Activated CD4-positive, alpha-beta T cell treated with anti-CD3 and anti-CD28 coated beads for 36 hours (primary cell): ENCODE data around the gene OR52H1. TPM values are rescaled to one million over a fixed set of nuclear protein-coding genes. Genes with fewer than 3 reads are reported as not detected.
A peak's percentile ranks its signal among the peaks of the same experiment; 100 is the strongest.

ENCODE experiments used
- ATAC-seq: fragments of 200-7000 bp; cut with Tn5 transposase; one replicate; pipeline ENCODE4 v1.10.0; 2021; ENCODE audit warnings: mild to moderate bottlenecking, moderate library complexity
- CTCF ChIA-PET: fragments of 350-600 bp; sonication (Branson Sonifier 250); formaldehyde crosslinking; loops from one replicate; lab custom pipeline; 2021; ENCODE audit warnings: antibody characterized with exemption; lab: Charles Lee
- POLR2A ChIA-PET: fragments of 350-600 bp; sonication (Branson Sonifier 250); formaldehyde crosslinking; loops from one replicate; lab custom pipeline; 2021; ENCODE audit warnings: antibody characterized with exemption, inconsistent platforms; lab: Charles Lee
- DNase-seq: peaks from one replicate; pipeline ENCODE4 v3.0.0-alpha.2; 2020
- H3K27ac Mint-ChIP-seq: one replicate; pipeline ENCODE4 v1.8.0; 2021; ENCODE audit warnings: mixed read lengths
- H3K27me3 Mint-ChIP-seq: one replicate; pipeline ENCODE4 v1.8.0; 2021; ENCODE audit warnings: mixed read lengths
- H3K36me3 Mint-ChIP-seq: one replicate; pipeline ENCODE4 v1.8.0; 2021; ENCODE audit warnings: low read depth, mixed read lengths
- H3K4me1 Mint-ChIP-seq: one replicate; pipeline ENCODE4 v1.8.0; 2021; ENCODE audit warnings: mixed read lengths
- H3K4me3 Mint-ChIP-seq: one replicate; pipeline ENCODE4 v1.8.0; 2021; ENCODE audit warnings: mild to moderate bottlenecking, moderate library complexity, mixed read lengths
- H3K9me3 Mint-ChIP-seq: one replicate; pipeline ENCODE4 v1.8.0; 2021; ENCODE audit warnings: low read depth, mixed read lengths
- intact Hi-C, 2 experiments: fragments of 100-400 bp; cut with DNase I in 1 of 2; cut with micrococcal nuclease in 1 of 2; formaldehyde crosslinking; loops; one replicate each; pipeline versions ENCODE4 v1.14.2 to v1.15.1; 2022 to 2024; cut with DNase I, micrococcal nuclease
- total RNA-seq, 2 experiments: library from RNA; stranded (reverse); gene quantifications; one replicate each; pipeline ENCODE4 v1.2.3, GENCODE V29; 2021

The OR52H1 gene
- total RNA-seq, 2 experiments from 2014 or later = not detected

DNA sequence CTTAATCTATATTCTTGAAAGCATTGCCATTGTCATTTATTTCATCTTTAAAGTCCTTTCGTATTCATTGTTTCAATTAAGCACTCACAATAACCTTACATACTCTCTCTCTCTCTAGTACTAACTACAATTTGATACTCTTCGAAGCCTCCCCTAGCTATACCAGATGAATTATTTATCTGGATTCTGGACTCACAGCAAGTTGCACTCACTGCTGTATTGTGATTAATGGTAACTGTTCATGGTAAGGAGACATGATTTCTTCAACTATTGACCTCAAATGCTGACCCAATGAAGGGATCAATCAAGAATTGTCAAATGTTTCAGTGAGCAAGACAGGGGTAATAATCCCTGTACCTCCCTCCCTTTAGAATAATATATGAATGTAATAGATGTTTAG, 26.3 kb upstream of the OR52H1 start:
- intact Hi-C loops = no loop called here
- POLR2A ChIA-PET = no interaction called here
- H3K9me3 Mint-ChIP-seq = no peaks in the 10 kb centered on the region
- no peak overlapping the region for H3K4me3 Mint-ChIP-seq
- no peak for DNase-seq
- ATAC-seq = no peak
- CTCF ChIA-PET = no interaction called here
- H3K4me1 Mint-ChIP-seq = no peaks in the 10 kb centered on the region
- H3K36me3 Mint-ChIP-seq = no peaks in the 10 kb centered on the region
- H3K27me3 Mint-ChIP-seq = no peaks in the 10 kb centered on the region
- no peak overlapping the region for H3K27ac Mint-ChIP-seq

DNA sequence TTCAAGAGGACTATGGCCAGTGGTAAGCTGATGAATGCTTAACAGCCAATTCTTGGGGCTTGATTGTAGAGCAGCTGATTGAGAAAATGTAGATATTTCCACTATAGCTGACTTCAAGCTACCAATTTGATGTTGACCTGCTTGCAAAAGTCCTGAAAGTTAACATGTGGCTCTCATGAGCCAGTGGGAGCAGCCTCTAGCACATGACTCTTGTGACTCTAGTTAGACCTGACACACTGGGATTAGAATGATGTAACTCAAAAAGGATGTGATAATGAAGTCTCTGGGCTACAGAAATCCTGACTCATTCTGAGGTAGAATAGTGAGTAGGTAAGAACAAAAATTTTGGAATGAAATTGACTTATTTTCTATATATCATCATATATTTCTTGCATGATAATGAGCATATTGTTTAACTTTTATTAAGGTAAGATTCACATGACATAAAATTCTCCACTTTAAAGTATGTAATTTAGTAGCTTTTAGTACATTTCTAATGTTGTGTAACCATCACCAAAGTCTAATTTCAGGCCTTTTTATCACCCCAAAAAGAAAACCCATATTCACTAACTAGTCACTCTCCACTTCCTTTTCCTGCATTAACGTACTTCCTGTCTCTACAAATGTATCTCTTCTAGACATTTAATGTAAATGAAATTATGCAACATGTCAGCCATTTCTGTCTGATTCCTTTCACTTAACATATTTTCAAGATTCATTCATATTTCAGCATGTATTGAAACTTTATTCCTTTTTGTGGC, 16.1 kb upstream of the OR52H1 start:
- no peaks in the 10 kb centered on the region for H3K36me3 Mint-ChIP-seq
- intact Hi-C loops = no loop called here
- H3K4me1 Mint-ChIP-seq = peaks cover 6% of the 10 kb centered on the region
- ATAC-seq = peak; percentile 42
- no peak overlapping the region for H3K4me3 Mint-ChIP-seq
- ChIA-PET POLR2A (no interaction called here), CTCF (interaction anchor here (1.0 kb wide), 1 partner anchor 327 kb away, joined by 4 read pairs; no protein-coding TSS in a partner anchor)
- H3K9me3 Mint-ChIP-seq = peaks cover 2% of the 10 kb centered on the region
- DNase-seq = no peak
- H3K27me3 Mint-ChIP-seq = peaks cover 2% of the 10 kb centered on the region
- no peak overlapping the region for H3K27ac Mint-ChIP-seq

DNA sequence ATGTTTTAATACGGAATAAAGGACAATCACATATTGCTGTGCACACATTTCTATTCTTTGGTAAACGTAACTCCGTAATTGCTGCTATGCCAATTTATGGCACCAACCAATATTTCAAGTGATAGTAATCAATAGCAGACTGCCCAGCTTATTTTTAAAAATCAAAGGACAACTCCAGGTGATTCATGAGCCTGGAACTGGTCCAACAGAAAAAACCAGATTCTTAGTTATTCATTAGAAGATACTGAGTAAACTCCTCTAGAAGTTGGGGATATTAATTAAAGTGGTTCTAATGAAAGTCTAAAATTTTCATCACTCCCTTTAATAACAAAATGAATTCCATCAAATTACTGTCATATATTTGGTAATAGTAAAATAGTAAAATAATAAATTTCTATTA, 9.4 kb upstream of the OR52H1 start:
- intact Hi-C loops = loop anchor here in 1 of 2 experiments (10.0 kb wide), 1 partner anchor 433 kb away; no protein-coding TSS in a partner anchor
- Mint-ChIP-seq H3K9me3 (no peaks in the 10 kb centered on the region), H3K27ac (no peak overlapping the region), H3K36me3 (no peaks in the 10 kb centered on the region), H3K27me3 (peaks cover 6% of the 10 kb centered on the region), H3K4me1 (no peaks in the 10 kb centered on the region), H3K4me3 (no peak overlapping the region)
- DNase-seq (no peak), ATAC-seq (no peak)
- ChIA-PET CTCF (no interaction called here), POLR2A (no interaction called here)

DNA sequence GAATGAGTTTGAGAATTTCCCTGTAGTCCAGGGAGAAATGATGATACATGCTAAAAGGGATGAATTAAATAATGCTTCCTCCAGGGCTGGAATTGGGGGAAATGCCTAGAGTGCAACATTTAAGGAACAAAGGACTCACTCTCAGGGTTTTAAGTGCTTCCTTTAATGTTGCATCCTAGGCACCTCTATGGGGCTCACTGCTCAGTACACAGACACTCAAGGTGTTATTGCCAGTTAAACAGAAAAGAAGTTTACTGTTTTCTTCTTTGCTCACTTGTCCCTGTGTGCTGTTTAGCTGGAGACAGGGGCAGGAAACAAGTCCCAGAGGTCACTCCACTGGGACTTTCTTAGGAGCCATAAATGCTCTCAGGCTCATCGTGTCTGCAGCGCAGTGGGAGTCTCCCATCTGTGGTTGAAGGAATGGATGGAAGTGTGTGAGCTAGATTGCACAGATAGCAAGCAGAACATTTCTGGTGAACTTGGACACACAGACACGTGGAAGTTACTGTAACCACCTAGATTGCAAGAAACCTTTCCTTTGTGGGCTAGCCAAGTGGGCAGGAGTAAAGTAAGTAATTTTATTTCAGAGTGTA, 8.4 kb upstream of the OR52H1 start:
- no peak for ATAC-seq
- peaks cover 6% of the 10 kb centered on the region for H3K27me3 Mint-ChIP-seq
- no peaks in the 10 kb centered on the region for H3K36me3 Mint-ChIP-seq
- ChIA-PET CTCF (interaction anchor here (0.6 kb wide), 1 partner anchor 53 kb away, joined by 3 read pairs; no protein-coding TSS in a partner anchor), POLR2A (no interaction called here)
- no peak overlapping the region for H3K4me3 Mint-ChIP-seq
- intact Hi-C loops = loop anchor here in 1 of 2 experiments (10.0 kb wide), 1 partner anchor 432 kb away; no protein-coding TSS in a partner anchor
- no peaks in the 10 kb centered on the region for H3K9me3 Mint-ChIP-seq
- H3K27ac Mint-ChIP-seq = no peak overlapping the region
- H3K4me1 Mint-ChIP-seq = no peaks in the 10 kb centered on the region
- DNase-seq = no peak

DNA sequence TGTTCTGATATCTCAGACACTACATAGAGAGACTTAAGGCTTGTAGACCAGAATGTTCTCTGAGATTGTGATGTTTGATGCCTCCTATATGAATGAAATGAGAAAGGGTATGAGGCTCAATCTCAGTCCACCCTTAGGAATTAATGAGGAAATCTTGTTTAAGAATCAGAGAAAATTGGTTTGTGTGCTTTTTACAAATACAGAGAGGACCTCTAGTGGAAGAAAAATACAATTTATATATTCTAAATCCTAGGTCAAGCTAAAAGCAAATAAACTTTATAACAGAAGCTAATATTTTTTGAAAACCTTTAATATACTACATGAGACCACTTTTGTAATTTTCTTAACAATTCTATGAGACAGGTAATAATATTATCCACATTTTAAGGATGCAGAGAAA, 5.0 kb upstream of the OR52H1 start:
- H3K27me3 Mint-ChIP-seq = peaks cover 6% of the 10 kb centered on the region
- ATAC-seq = no peak
- no peaks in the 10 kb centered on the region for H3K36me3 Mint-ChIP-seq
- H3K27ac Mint-ChIP-seq = no peak overlapping the region
- no peak overlapping the region for H3K4me3 Mint-ChIP-seq
- CTCF ChIA-PET = no interaction called here
- no peak for DNase-seq
- intact Hi-C loops = loop anchor here in 1 of 2 experiments (1.0 to 10.0 kb wide), 2 partner anchors 77 to 429 kb away; no protein-coding TSS in a partner anchor
- POLR2A ChIA-PET = no interaction called here
- H3K9me3 Mint-ChIP-seq = no peaks in the 10 kb centered on the region
- no peaks in the 10 kb centered on the region for H3K4me1 Mint-ChIP-seq

DNA sequence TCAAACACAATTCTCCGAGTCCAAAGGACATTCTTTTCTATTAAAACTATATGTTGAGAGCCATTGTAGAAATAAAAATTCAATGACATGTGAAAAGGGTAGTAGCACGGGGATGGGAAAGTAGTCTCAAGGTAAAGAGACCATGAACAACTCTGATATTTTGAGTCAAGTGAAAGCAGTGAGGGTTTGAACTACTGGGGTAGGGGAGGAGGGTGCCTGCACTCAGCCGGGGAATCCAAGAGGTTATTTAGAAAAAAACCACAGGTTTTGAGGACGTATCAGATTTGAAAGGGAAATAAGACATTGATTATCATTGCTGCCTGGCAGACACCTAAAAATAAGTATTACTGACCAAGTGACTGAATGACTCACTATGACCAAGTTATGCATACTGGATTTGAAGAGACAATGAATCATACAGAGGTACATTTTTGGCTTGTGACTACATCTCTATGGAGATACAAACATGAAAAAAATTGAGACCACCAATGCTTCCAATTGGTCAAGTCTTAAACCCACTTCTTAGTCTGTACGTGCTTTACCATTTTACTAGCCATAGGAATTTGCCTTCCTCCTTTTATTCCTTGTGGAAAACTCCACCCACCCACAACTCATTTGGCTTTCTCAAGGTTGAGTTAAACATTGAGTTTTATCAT, 2.2 kb upstream of the OR52H1 start:
- intact Hi-C loops = loop anchor here in 1 of 2 experiments (10.0 kb wide), 1 partner anchor 426 kb away; no protein-coding TSS in a partner anchor
- H3K36me3 Mint-ChIP-seq = no peaks in the 10 kb centered on the region
- ChIA-PET CTCF (interaction anchor here (1.4 kb wide), 1 partner anchor 74 kb away, joined by 3 read pairs; no protein-coding TSS in a partner anchor), POLR2A (no interaction called here)
- no peak for DNase-seq
- H3K4me3 Mint-ChIP-seq = no peak overlapping the region
- peaks cover 3% of the 10 kb centered on the region for H3K27me3 Mint-ChIP-seq
- no peaks in the 10 kb centered on the region for H3K9me3 Mint-ChIP-seq
- no peak overlapping the region for H3K27ac Mint-ChIP-seq
- no peaks in the 10 kb centered on the region for H3K4me1 Mint-ChIP-seq
- no peak for ATAC-seq

DNA sequence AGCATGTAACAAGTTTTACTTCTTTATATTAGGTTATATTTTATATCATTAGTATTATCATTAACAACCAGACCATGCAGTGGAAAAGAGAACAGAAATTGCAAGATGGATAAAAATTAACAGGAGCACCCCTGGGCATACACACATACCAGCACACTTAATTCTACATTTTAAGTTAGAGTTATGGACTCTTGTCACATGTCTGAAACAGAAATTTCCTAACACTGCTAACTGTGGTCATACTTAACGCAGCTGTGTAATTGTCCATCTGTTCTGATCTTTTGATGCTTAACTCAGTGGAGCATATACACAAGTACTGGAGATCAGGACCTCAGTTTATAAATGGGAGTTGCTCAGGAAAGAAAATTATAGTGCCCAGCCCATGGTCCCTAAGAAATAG, 358 bp downstream of the OR52H1 start:
- Mint-ChIP-seq H3K36me3 (no peaks in the 10 kb centered on the region), H3K9me3 (no peaks in the 10 kb centered on the region), H3K27me3 (no peaks in the 10 kb centered on the region), H3K4me1 (no peaks in the 10 kb centered on the region), H3K4me3 (no peak overlapping the region), H3K27ac (no peak overlapping the region)
- DNase-seq = no peak
- CTCF ChIA-PET = no interaction called here
- intact Hi-C loops = no loop called here
- no peak for ATAC-seq
- POLR2A ChIA-PET = no interaction called here

DNA sequence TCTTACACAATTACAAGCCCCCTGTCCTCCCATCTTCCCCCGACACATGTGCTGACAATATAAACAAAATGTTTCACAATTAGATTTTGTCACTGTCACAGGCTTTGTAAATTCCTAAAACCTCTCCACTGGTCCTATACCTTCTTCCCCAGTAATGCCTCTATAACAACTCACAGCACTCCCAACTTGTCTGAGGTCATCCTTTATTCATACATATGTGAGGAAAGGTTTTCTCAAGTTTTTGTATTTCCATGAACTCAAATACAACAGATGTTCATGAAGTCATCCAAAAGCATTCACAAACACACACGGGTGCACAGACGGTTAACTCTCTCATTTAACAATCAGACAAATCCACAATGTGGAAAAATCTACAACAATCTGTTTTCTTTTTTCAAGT, 1.9 kb downstream of the OR52H1 start:
- DNase-seq (no peak), ATAC-seq (no peak)
- Mint-ChIP-seq H3K27me3 (no peaks in the 10 kb centered on the region), H3K27ac (no peak overlapping the region), H3K4me1 (no peaks in the 10 kb centered on the region), H3K4me3 (no peak overlapping the region), H3K36me3 (no peaks in the 10 kb centered on the region), H3K9me3 (no peaks in the 10 kb centered on the region)
- ChIA-PET CTCF (no interaction called here), POLR2A (no interaction called here)
- intact Hi-C loops = no loop called here

DNA sequence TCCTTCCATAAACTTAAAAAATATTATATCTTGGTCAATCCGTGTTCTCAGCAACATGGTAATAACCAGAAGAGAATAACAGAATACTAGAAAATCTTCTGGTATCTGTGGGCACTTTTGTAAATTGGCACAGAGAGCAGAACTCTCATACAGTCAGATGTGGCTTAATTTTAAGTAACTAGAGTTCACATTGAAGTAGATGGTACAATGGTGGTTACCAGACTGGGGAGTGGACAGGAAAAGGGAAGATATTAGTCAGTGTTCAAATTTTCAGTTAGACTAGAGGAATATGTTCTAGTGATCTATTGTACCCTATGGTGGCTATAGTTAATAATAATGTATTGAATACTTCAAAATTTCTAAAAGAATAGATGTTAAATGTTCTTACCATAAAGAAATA, 6.9 kb downstream of the OR52H1 start:
- no peak for ATAC-seq
- H3K4me1 Mint-ChIP-seq = no peaks in the 10 kb centered on the region
- POLR2A ChIA-PET = no interaction called here

DNA sequence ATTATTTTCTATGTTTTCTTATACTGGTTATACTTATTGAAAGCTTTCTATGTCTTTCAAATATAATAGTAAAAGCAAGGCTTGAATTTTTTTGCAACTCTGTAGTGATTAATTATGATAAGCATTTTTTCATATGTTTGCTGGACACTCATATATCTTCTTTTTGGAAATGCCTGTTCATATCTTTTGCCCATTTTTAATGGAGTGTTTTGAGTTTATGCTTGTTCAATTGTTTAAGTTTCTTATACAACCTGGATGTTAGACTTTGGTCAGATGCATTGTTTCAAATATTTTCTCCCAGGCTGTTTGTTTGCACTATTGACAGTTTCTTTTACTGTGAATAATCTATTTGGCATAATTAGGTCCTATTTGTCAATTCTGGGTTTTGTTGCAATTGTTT, 11.9 kb downstream of the OR52H1 start:
- no peak for ATAC-seq
- peaks cover 2% of the 10 kb centered on the region for H3K9me3 Mint-ChIP-seq
- DNase-seq = no peak
- no peaks in the 10 kb centered on the region for H3K4me1 Mint-ChIP-seq
- H3K27me3 Mint-ChIP-seq = no peaks in the 10 kb centered on the region
- ChIA-PET CTCF (no interaction called here), POLR2A (no interaction called here)
- intact Hi-C loops = no loop called here
- H3K27ac Mint-ChIP-seq = no peak overlapping the region
- H3K4me3 Mint-ChIP-seq = no peak overlapping the region
- H3K36me3 Mint-ChIP-seq = no peaks in the 10 kb centered on the region

More for the DNA sequence above, 6.9 kb downstream of the OR52H1 start:
- Mint-ChIP-seq H3K9me3 (peaks cover 2% of the 10 kb centered on the region), H3K4me3 (no peak overlapping the region), H3K27me3 (no peaks in the 10 kb centered on the region), H3K27ac (no peak overlapping the region), H3K36me3 (no peaks in the 10 kb centered on the region)
- DNase-seq = no peak
- CTCF ChIA-PET = no interaction called here
- intact Hi-C loops = no loop called here

DNA sequence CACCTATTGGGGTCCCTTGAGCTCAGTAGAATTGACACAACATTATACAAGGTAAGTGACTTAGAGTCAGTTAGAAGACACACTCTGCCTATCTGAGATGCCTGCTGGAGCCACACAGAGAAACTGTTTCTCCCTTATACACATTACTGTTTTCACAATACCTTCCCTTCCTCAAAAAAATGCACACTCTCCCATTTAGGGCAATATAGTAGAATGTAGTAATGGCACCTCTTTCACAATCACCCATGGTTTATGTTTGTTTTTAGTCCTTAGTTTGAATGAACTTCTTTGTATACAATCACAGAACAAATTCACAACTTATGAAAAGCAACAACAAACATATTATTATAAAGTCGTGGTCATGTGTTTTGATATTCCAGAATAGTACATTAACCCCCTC, 14.3 kb downstream of the OR52H1 start:
- no peaks in the 10 kb centered on the region for H3K27me3 Mint-ChIP-seq
- CTCF ChIA-PET = no interaction called here
- H3K36me3 Mint-ChIP-seq = no peaks in the 10 kb centered on the region
- intact Hi-C loops = no loop called here
- H3K27ac Mint-ChIP-seq = no peak overlapping the region
- POLR2A ChIA-PET = no interaction called here
- no peaks in the 10 kb centered on the region for H3K4me1 Mint-ChIP-seq
- ATAC-seq (no peak), DNase-seq (no peak)
- peaks cover 2% of the 10 kb centered on the region for H3K9me3 Mint-ChIP-seq
- H3K4me3 Mint-ChIP-seq = no peak overlapping the region
